ENCODE measurements around the gene ALG9. TPM values are rescaled to one million over a fixed set of nuclear protein-coding genes. Genes with fewer than 3 reads are reported as not detected.

Gene ALG9
- total and polyA plus RNA-seq, 2 donors (not counting 3 experiments of a cell fraction or from before 2014, with no cell fraction given): 29.1 to 29.4 TPM

DNA sequence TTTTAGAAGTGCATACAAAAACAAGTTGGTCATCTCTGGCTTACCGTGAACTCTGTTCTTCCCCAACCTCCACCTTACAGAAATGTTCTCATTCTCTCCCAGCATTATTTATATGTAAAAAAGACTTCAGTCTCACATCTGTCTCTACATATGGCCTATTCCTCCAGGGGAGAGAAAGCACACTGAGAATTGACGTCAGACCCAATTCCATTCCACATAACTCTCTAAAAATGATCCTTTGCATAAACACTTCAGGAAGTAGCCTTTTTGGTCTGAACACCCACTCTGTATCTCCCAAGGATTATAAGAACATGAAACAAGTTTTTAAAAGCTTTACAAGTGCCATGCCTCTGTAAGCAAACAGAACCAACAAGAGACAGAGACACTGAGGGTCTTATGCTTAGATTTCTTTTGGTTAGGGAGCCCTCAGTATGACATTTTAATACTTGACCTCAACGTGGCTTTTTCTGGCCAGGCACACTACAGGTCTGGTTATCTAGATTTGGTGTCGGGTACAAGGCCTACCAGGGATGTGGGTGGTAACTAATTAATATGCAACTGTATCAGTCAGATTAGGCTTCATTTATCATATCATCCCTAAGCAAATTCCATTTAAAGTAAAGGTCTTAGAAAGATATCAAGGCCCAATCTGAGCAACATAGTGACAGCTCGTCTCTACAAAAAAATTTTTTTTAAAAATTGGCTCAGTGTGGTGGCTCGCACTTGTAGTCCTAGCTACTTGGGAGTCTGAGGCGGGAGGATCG is 56.6 kb downstream of the ALG9 start:
- intact Hi-C loops (cut with micrococcal nuclease) (no loop called here), dilution Hi-C loops (cut with MboI; ENCODE audit: extremely low pct_ligation_motif_present, low sequenced_read_pairs) (no loop called here)
- Histone ChIP-seq H3K79me2 (ENCODE audit: control insufficient read depth, insufficient read depth, low read length) (no peaks in the 10 kb centered on the region), H4K20me1 (replicated peaks; ENCODE audit: control insufficient read depth, extremely low read depth, insufficient read depth, low read length) (no peaks in the 10 kb centered on the region), H3K9me3 (replicated peaks; ENCODE audit: control insufficient read depth, insufficient read depth, low read length) (no peaks in the 10 kb centered on the region), H3K27ac (ENCODE audit: insufficient read depth, low read depth, low read length) (no peak overlapping the region), H3K27me3 (ENCODE audit: control insufficient read depth in 2 of 2, insufficient read depth in 2 of 2, low read length in 2 of 2) (no peaks in the 10 kb centered on the region), H2AFZ (ENCODE audit: low read depth, low read length) (no peak overlapping the region), H3K4me3 (replicated peaks in 1 of 3; ENCODE audit: insufficient read depth in 1 of 3, low read depth in 1 of 3, low read length in 3 of 3) (no peak overlapping the region), H3K9ac (replicated peaks; ENCODE audit: extremely low read depth, insufficient read depth, low read length) (no peak overlapping the region), H3K4me2 (ENCODE audit: insufficient read depth, low read length) (no peak overlapping the region), H3K9me1 (replicated peaks; ENCODE audit: control insufficient read depth, extremely low read depth, insufficient read depth, low read length) (no peaks in the 10 kb centered on the region), H3K36me3 (ENCODE audit: control insufficient read depth in 2 of 2, extremely low read depth in 1 of 2, insufficient read depth in 2 of 2, low read length in 2 of 2) (peaks cover 0 to 2% of the 10 kb centered on the region in 2 experiments), H3K4me1 (ENCODE audit: control insufficient read depth, extremely low read depth, insufficient read depth, low read length) (peaks cover 12% of the 10 kb centered on the region)
- CTCF ChIA-PET: interaction anchor here (1.5 kb wide), 1 partner anchor 8 kb away, joined by 4 read pairs; no protein-coding TSS in a partner anchor
- POLR2A ChIA-PET: no interaction called here
- FAIRE-seq: no peak
- DNase-seq (ENCODE audit: low read depth, low spot score): no peak
- no TSS peak for BruUV-seq (replicated peaks)
- TF ChIP-seq POLR2AphosphoS5 (IDR thresholded peaks at IDR 0.05; ENCODE audit: insufficient read depth, low read depth, low read length) (no peak), MYC (IDR thresholded peaks at IDR 0.05; ENCODE audit: low read depth, low read length) (no peak), POLR2A (IDR thresholded peaks at IDR 0.05; ENCODE audit: low read depth, low read length) (no peak), JUN (IDR thresholded peaks at IDR 0.05; ENCODE audit: borderline replicate concordance, insufficient read depth, insufficient read length, low read depth) (no peak), GATA2 (IDR thresholded peaks at IDR 0.05; ENCODE audit: insufficient read depth, insufficient read length, low read depth, low read length) (no peak), FOS (IDR thresholded peaks at IDR 0.05; ENCODE audit: borderline replicate concordance, insufficient read depth, low read length) (no peak), EZH2 (IDR thresholded peaks at IDR 0.05; ENCODE audit: borderline replicate concordance, low read depth, low read length, severe bottlenecking) (no peak)
- TF ChIP-seq, protein P1, sequence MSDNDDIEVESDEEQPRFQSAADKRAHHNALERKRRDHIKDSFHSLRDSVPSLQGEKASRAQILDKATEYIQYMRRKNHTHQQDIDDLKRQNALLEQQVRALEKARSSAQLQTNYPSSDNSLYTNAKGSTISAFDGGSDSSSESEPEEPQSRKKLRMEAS (IDR thresholded peaks at IDR 0.05; ENCODE audit: insufficient read depth, insufficient read length): no peak
- TF ChIP-seq, protein P2, sequence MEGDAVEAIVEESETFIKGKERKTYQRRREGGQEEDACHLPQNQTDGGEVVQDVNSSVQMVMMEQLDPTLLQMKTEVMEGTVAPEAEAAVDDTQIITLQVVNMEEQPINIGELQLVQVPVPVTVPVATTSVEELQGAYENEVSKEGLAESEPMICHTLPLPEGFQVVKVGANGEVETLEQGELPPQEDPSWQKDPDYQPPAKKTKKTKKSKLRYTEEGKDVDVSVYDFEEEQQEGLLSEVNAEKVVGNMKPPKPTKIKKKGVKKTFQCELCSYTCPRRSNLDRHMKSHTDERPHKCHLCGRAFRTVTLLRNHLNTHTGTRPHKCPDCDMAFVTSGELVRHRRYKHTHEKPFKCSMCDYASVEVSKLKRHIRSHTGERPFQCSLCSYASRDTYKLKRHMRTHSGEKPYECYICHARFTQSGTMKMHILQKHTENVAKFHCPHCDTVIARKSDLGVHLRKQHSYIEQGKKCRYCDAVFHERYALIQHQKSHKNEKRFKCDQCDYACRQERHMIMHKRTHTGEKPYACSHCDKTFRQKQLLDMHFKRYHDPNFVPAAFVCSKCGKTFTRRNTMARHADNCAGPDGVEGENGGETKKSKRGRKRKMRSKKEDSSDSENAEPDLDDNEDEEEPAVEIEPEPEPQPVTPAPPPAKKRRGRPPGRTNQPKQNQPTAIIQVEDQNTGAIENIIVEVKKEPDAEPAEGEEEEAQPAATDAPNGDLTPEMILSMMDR (IDR thresholded peaks at IDR 0.05; ENCODE audit: extremely low read depth in 1 of 2, insufficient read depth in 1 of 2, low read depth in 1 of 2, low read length in 2 of 2): no peak

Measured in endothelial cell of umbilical vein (primary cell).